Chondrocyte (in vitro differentiated cells): Measurements from ENCODE around the gene CORO2A. TPM values are rescaled to one million over a fixed set of nuclear protein-coding genes. Genes with fewer than 3 reads are reported as not detected.

Experiments
- DNase-seq: peaks from one replicate; pipeline ENCODE4 v3.0.0; 2021; ENCODE audit warnings: mixed read lengths, low spot score
- H3K27ac Mint-ChIP-seq: one replicate; pipeline ENCODE4 v1.8.0; 2021; ENCODE audit warnings: mild to moderate bottlenecking, moderate library complexity, mixed read lengths; ENCODE audit not compliant: unreplicated experiment
- H3K27me3 Mint-ChIP-seq: 2 replicates; pipeline ENCODE4 v1.8.0; 2021; ENCODE audit warnings: low read depth, mixed read lengths
- H3K36me3 Mint-ChIP-seq: 2 replicates; pipeline ENCODE4 v1.8.0; 2021; ENCODE audit warnings: low read depth, mixed read lengths
- H3K4me1 Mint-ChIP-seq: 2 replicates; pipeline ENCODE4 v1.8.0; 2021; ENCODE audit warnings: low read depth, mild to moderate bottlenecking, mixed read lengths
- H3K4me3 Mint-ChIP-seq: one replicate; pipeline ENCODE4 v1.8.0; 2021; ENCODE audit warnings: mild to moderate bottlenecking, moderate library complexity, mixed read lengths; ENCODE audit not compliant: unreplicated experiment
- H3K9me3 Mint-ChIP-seq: 2 replicates; pipeline ENCODE4 v1.8.0; 2021; ENCODE audit warnings: low read depth, mixed read lengths
- CTCF ChIP-seq: fragments of 200-600 bp; sonication (generic); IDR thresholded peaks from 2 replicates; pipeline ENCODE4 v1.5.0; 2021; ENCODE audit warnings: antibody characterized with exemption, mild to moderate bottlenecking, moderate library complexity
- total RNA-seq: library from RNA; stranded (reverse); gene quantifications from 3 replicates; pipeline ENCODE4 v1.2.1, GENCODE V29; 2021

Gene CORO2A
- total RNA-seq, 1 donor from 2014 or later: 10.2 TPM

- Mint-ChIP-seq H3K27ac (no peak overlapping the region), H3K4me3 (no peak overlapping the region), H3K9me3 (peaks cover 6% of the 10 kb centered on the region), H3K4me1 (no peaks in the 10 kb centered on the region), H3K36me3 (no peaks in the 10 kb centered on the region), H3K27me3 (no peaks in the 10 kb centered on the region)
- no peak for DNase-seq
- TF ChIP-seq CTCF: no peak
Observed at GRCh38 chr9:98104445-98104881, 88.0 kb downstream of the CORO2A start.

GRCh38 chr9:98101868-98102273 is 90.6 kb downstream of the CORO2A start:
- no peak overlapping the region for H3K27ac Mint-ChIP-seq
- no peaks in the 10 kb centered on the region for H3K27me3 Mint-ChIP-seq
- DNase-seq: no peak
- peaks cover 6% of the 10 kb centered on the region for H3K9me3 Mint-ChIP-seq
- no peak overlapping the region for H3K4me3 Mint-ChIP-seq
- TF ChIP-seq CTCF: no peak
- no peaks in the 10 kb centered on the region for H3K36me3 Mint-ChIP-seq
- H3K4me1 Mint-ChIP-seq: no peaks in the 10 kb centered on the region

GRCh38 chr9:98101416-98101815 is 91.0 kb downstream of the CORO2A start:
- Mint-ChIP-seq H3K27me3 (no peaks in the 10 kb centered on the region), H3K27ac (no peak overlapping the region), H3K4me1 (no peaks in the 10 kb centered on the region), H3K9me3 (peaks cover 5% of the 10 kb centered on the region), H3K4me3 (no peak overlapping the region), H3K36me3 (no peaks in the 10 kb centered on the region)
- DNase-seq: no peak
- TF ChIP-seq CTCF: no peak

- Mint-ChIP-seq H3K4me1 (no peaks in the 10 kb centered on the region), H3K27ac (no peak overlapping the region), H3K27me3 (no peaks in the 10 kb centered on the region), H3K4me3 (no peak overlapping the region), H3K9me3 (no peaks in the 10 kb centered on the region), H3K36me3 (no peaks in the 10 kb centered on the region)
- DNase-seq: no peak
- no peak for TF ChIP-seq CTCF
Observed at GRCh38 chr9:98100456-98100855, 92.0 kb downstream of the CORO2A start.

- DNase-seq: no peak
- no peaks in the 10 kb centered on the region for H3K36me3 Mint-ChIP-seq
- H3K4me3 Mint-ChIP-seq: no peak overlapping the region
- no peaks in the 10 kb centered on the region for H3K4me1 Mint-ChIP-seq
- no peak overlapping the region for H3K27ac Mint-ChIP-seq
- H3K27me3 Mint-ChIP-seq: no peaks in the 10 kb centered on the region
- H3K9me3 Mint-ChIP-seq: no peaks in the 10 kb centered on the region
- TF ChIP-seq CTCF: no peak
Observed at GRCh38 chr9:98099898-98100297, 92.5 kb downstream of the CORO2A start.
